Measurements from ENCODE around the gene SEZ6L. TPM values are rescaled to one million over a fixed set of nuclear protein-coding genes. Genes with fewer than 3 reads are reported as not detected.

Gene SEZ6L
- polyA plus RNA-seq, 1 donor from 2014 or later: 31.9 TPM

DNA sequence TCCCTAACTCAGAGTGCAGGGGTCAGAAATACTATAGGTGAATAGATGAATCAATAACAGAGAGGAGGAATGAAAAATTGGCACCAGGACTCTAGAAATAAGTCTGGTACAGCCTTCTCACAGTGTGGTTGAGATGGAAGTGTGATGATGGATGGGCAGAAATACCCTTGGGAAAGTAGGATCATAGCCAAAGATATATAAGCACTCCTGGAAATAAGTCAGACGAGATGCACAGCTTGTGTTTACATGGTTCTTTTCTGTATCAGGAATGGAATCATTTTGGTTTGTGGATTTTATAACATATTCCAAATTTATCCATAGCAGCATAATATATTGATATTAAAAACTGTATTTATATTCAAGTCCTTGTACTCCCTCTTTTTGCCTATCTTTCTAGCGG lies 33.5 kb upstream of the SEZ6L start (continued):
- no peak for TF ChIP-seq MXI1 (conservative IDR thresholded peaks at IDR 0.05; ENCODE audit: poor library complexity, severe bottlenecking)
- no peak for TF ChIP-seq EZH2 (IDR thresholded peaks at IDR 0.05; ENCODE audit: borderline replicate concordance, insufficient read depth, low read length, poor library complexity, severe bottlenecking)
- no peak for TF ChIP-seq SMC3 (conservative IDR thresholded peaks at IDR 0.05; ENCODE audit: poor library complexity)

DNA sequence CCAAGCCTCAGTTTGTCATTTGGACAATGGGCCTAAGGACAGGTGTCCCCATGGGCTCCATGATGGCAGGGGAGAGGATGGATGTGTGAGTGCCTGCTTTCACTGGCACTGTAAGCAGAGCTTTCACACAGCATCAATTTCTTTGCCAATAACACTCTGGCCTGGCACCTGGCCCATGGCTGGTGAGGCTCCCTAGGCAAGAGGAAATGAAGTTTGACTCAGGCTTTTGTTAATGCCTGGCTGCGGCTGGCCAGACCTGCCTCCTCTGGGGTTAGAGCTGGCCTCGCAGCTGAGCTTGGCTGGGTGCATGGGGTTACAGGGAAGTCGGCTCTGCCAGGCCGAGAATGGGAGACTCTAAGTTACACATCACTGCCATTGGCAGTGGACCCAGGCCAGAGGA lies 30.0 kb upstream of the SEZ6L start:
- H3K9me3 ChIP-seq (ENCODE audit: low read length): no peaks in the 10 kb centered on the region
- H2AFZ ChIP-seq (ENCODE audit: low read depth, low read length): no peak overlapping the region
- no peak overlapping the region for H3K9ac ChIP-seq (ENCODE audit: low read length)
- H3K4me3 ChIP-seq (ENCODE audit: low read length): no peak overlapping the region
- H3K36me3 ChIP-seq (ENCODE audit: insufficient read depth, low read length): no peaks in the 10 kb centered on the region
- no peaks in the 10 kb centered on the region for H4K20me1 ChIP-seq (ENCODE audit: insufficient read depth)
- TF ChIP-seq EP300 (conservative IDR thresholded peaks at IDR 0.05; ENCODE audit: poor library complexity, severe bottlenecking) (no peak), RAD21 (conservative IDR thresholded peaks at IDR 0.05) (no peak), POLR2AphosphoS5 (IDR thresholded peaks at IDR 0.05) (no peak), TAF1 (IDR thresholded peaks at IDR 0.05; ENCODE audit: low read depth) (no peak), EZH2 (IDR thresholded peaks at IDR 0.05; ENCODE audit: borderline replicate concordance, insufficient read depth, low read length, poor library complexity, severe bottlenecking) (no peak), SMC3 (conservative IDR thresholded peaks at IDR 0.05; ENCODE audit: poor library complexity) (no peak), MXI1 (conservative IDR thresholded peaks at IDR 0.05; ENCODE audit: poor library complexity, severe bottlenecking) (no peak)
- TF ChIP-seq, protein P1, sequence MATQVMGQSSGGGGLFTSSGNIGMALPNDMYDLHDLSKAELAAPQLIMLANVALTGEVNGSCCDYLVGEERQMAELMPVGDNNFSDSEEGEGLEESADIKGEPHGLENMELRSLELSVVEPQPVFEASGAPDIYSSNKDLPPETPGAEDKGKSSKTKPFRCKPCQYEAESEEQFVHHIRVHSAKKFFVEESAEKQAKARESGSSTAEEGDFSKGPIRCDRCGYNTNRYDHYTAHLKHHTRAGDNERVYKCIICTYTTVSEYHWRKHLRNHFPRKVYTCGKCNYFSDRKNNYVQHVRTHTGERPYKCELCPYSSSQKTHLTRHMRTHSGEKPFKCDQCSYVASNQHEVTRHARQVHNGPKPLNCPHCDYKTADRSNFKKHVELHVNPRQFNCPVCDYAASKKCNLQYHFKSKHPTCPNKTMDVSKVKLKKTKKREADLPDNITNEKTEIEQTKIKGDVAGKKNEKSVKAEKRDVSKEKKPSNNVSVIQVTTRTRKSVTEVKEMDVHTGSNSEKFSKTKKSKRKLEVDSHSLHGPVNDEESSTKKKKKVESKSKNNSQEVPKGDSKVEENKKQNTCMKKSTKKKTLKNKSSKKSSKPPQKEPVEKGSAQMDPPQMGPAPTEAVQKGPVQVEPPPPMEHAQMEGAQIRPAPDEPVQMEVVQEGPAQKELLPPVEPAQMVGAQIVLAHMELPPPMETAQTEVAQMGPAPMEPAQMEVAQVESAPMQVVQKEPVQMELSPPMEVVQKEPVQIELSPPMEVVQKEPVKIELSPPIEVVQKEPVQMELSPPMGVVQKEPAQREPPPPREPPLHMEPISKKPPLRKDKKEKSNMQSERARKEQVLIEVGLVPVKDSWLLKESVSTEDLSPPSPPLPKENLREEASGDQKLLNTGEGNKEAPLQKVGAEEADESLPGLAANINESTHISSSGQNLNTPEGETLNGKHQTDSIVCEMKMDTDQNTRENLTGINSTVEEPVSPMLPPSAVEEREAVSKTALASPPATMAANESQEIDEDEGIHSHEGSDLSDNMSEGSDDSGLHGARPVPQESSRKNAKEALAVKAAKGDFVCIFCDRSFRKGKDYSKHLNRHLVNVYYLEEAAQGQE (IDR thresholded peaks at IDR 0.05; ENCODE audit: borderline replicate concordance): no peak
- TF ChIP-seq, protein P2, sequence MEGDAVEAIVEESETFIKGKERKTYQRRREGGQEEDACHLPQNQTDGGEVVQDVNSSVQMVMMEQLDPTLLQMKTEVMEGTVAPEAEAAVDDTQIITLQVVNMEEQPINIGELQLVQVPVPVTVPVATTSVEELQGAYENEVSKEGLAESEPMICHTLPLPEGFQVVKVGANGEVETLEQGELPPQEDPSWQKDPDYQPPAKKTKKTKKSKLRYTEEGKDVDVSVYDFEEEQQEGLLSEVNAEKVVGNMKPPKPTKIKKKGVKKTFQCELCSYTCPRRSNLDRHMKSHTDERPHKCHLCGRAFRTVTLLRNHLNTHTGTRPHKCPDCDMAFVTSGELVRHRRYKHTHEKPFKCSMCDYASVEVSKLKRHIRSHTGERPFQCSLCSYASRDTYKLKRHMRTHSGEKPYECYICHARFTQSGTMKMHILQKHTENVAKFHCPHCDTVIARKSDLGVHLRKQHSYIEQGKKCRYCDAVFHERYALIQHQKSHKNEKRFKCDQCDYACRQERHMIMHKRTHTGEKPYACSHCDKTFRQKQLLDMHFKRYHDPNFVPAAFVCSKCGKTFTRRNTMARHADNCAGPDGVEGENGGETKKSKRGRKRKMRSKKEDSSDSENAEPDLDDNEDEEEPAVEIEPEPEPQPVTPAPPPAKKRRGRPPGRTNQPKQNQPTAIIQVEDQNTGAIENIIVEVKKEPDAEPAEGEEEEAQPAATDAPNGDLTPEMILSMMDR (IDR thresholded peaks at IDR 0.05; ENCODE audit: poor library complexity, severe bottlenecking): no peak
- no peaks in the 10 kb centered on the region for H3K9me2 ChIP-seq (ENCODE audit: insufficient read depth, low read length)
- no peaks in the 10 kb centered on the region for H3K79me2 ChIP-seq (replicated peaks; ENCODE audit: insufficient read depth, low read length)
- no peak overlapping the region for H3K27ac ChIP-seq (ENCODE audit: low read length)
- no peak overlapping the region for H3K4me2 ChIP-seq (ENCODE audit: low read length)
- no peaks in the 10 kb centered on the region for H3K27me3 ChIP-seq (ENCODE audit: insufficient read depth, low read depth, low read length)
- H3F3A ChIP-seq (ENCODE audit: insufficient read depth, low read length, poor library complexity, severe bottlenecking): no peaks in the 10 kb centered on the region

DNA sequence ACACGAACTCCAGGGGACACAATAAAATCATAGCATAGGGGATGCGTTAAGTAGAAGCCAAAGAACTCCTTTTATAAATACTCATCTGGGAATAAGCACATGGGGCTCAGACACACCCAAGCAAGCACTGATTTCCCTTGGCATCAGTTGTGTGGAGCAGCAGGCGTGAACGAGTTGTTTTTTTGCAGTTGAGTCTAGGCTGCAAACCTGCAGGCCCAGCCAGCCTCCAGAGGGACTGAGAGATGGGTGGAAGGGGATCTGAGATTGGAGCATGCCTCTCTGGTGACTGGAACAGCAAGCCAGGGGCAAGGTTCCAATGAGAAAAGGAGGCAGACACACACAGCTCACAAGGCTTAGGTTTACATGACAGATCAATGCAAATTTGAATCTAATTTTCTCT lies 27.4 kb upstream of the SEZ6L start:
- no peak overlapping the region for H3K9ac ChIP-seq (ENCODE audit: low read length)
- no peaks in the 10 kb centered on the region for H3K9me3 ChIP-seq (ENCODE audit: low read length)
- no peaks in the 10 kb centered on the region for H3K27me3 ChIP-seq (ENCODE audit: insufficient read depth, low read depth, low read length)
- H3K27ac ChIP-seq (ENCODE audit: low read length): no peak overlapping the region
- no peak for TF ChIP-seq TAF1 (IDR thresholded peaks at IDR 0.05; ENCODE audit: low read depth)
- no peak for TF ChIP-seq POLR2AphosphoS5 (IDR thresholded peaks at IDR 0.05)
- TF ChIP-seq SMC3 (conservative IDR thresholded peaks at IDR 0.05; ENCODE audit: poor library complexity): no peak
- no peak for TF ChIP-seq MXI1 (conservative IDR thresholded peaks at IDR 0.05; ENCODE audit: poor library complexity, severe bottlenecking)
- no peak for TF ChIP-seq EP300 (conservative IDR thresholded peaks at IDR 0.05; ENCODE audit: poor library complexity, severe bottlenecking)
- TF ChIP-seq, protein P2 (IDR thresholded peaks at IDR 0.05; ENCODE audit: poor library complexity, severe bottlenecking): no peak
- TF ChIP-seq RAD21 (conservative IDR thresholded peaks at IDR 0.05): no peak
- TF ChIP-seq, protein P1 (IDR thresholded peaks at IDR 0.05; ENCODE audit: borderline replicate concordance): no peak
- no peak for TF ChIP-seq EZH2 (IDR thresholded peaks at IDR 0.05; ENCODE audit: borderline replicate concordance, insufficient read depth, low read length, poor library complexity, severe bottlenecking)
- no peaks in the 10 kb centered on the region for H3F3A ChIP-seq (ENCODE audit: insufficient read depth, low read length, poor library complexity, severe bottlenecking)
- no peaks in the 10 kb centered on the region for H3K79me2 ChIP-seq (replicated peaks; ENCODE audit: insufficient read depth, low read length)
- H3K4me2 ChIP-seq (ENCODE audit: low read length): no peak overlapping the region
- H2AFZ ChIP-seq (ENCODE audit: low read depth, low read length): no peak overlapping the region
- no peaks in the 10 kb centered on the region for H3K9me2 ChIP-seq (ENCODE audit: insufficient read depth, low read length)
- no peak overlapping the region for H3K4me3 ChIP-seq (ENCODE audit: low read length)
- H4K20me1 ChIP-seq (ENCODE audit: insufficient read depth): no peaks in the 10 kb centered on the region
- H3K36me3 ChIP-seq (ENCODE audit: insufficient read depth, low read length): no peaks in the 10 kb centered on the region

Measured in neural cell (in vitro differentiated cells).